Posterior cingulate gyrus (tissue), 11 donors: ENCODE data around the gene MILR1.

ENCODE experiments used
- DNase-seq, 10 donors: peaks; one replicate each; pipeline versions ENCODE4 v3.0.0 to v3.0.0-alpha.2; 2020 to 2021; ENCODE audit warnings: mixed read lengths in 3 of 10
- intact Hi-C: fragments of 100-400 bp; cut with DNase I; formaldehyde crosslinking; loops from one replicate; pipeline ENCODE4 v1.15.1; 2023

MILR1 gene

DNA sequence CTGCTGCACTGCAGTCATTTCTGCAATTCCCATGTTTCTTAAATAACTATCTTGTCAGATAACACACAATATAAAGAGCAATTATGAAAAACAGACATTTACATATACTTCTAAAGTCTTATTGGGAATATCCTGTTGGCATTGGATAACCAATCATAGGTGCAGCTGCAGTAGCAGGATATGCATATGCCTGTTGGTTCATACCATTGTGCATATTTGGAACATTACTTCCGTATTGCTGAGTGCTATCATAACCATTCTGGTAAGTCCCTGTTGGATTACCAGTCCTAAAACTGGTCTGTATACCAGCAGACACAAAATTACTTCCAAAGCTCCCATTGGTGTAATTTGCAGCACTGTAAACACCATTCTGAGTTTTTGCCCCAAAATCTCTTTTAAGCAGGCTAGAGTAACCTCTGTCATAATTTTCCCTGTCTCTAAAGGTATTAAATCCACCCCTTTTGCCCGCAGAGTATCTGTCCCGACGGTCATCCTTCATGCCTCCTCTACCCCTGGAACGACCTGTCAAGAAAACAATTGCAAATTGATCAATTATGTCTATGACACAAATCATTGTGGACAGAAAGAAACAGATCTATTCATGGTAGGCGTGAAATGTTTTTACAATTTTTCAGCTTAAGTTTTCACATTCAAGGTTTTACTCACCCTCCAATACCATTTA is 51.0 kb downstream of the MILR1 start:
- intact Hi-C loops, result no loop called here

DNA sequence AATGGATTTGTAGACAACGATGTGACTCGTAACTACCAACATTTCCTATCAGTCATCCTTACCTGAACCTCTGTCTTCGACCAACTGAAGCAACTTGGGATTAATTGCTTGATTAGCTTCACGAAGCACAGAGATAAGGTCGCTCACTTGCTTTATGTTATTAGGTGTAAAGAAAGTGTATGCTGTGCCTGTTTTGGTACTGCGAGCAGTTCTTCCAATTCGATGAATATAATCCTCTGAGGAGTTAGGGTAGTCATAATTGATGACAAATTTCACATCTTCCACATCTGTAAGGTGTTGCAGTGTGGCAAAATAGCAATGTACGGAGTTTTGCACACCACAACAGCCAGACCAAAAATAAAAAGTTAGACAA is 51.6 kb downstream of the MILR1 start:
- DNase-seq, result no peak
- intact Hi-C loops, result no loop called here

More for the DNA sequence above, 51.0 kb downstream of the MILR1 start:
- DNase-seq, result no peak

DNA sequence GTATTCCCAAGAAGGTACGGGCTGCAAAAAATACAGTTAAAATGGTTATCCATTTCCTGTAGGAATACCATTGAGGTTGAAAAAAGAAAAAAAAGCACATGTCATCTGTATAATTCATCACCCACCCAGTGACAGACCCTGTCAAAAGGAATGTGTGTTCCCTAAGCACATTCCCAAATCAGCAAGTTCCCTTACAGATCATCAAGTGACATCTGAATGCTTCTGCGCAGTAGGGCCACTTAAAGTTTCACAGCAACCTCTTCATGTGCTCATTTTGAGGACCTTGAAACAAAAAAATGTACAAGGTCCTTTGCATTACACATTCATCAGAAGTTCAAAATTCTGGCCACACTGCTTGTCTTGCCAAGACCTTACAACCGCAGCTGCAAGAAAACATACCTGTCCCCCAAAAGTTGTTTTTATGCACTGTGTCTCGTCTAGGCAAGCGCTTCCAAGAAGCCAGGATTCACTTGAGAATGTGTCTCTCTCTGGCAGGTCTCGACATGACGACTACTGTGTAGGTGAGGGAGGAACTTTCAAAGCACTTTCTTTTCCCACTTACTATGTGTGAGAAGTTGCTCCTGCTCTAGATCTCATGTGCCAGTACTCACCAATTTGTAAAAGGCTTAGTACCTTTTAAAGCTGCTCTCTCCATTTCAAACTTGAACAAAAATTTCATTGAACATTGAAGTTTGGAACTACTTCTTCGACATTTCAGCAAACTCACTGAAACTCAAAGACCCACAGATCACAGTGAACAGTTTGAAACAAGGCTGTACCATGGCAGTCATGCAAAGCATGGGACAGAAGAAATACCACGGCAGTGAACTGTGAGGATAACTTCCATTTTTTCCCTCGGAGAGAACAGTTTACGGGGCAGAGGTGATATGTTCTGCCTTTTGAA is 52.2 kb downstream of the MILR1 start:
- DNase-seq, result no peak
- intact Hi-C loops, result no loop called here

- intact Hi-C loops, result no loop called here
- DNase-seq, result no peak
Measured at GRCh38 chr17:64502021-64502420, 53.1 kb downstream of the MILR1 start.

DNA sequence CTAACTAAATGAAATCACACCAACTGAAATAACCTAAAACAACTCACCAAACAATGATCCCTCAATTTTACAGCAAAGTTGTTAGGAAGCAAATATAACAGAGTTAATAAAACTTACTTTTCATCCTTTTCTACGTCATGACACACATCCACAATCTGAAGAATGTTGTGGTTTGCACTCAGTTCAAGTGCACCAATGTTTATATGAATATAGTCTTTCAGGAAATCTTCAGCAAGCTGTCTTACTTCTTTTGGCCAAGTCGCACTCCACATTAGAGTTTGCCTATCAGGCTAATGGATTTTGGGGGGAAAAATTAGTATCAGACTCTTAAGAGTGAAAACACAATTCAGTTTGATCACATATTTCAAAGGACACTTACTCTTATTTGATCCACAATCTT is 53.9 kb downstream of the MILR1 start:
- intact Hi-C loops, result no loop called here
- no peak for DNase-seq

DNA sequence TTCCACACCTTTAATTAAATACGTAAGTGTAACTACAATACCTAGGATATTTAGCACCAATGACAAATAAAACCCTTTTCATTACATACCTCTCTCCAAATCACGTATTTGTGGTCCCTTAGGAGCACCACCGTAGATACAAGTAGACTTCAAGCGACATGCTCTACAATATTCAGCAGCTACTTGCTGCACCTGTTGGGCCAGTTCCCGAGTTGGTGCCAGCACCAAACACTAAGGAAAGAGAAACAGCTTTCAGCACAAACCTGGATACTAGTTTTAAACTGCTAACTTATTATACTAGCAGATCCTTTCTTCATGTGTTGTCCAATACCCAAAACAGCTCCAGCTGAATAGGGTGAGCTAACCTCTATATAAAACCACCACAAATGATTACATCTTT is 54.4 kb downstream of the MILR1 start:
- DNase-seq, result no peak
- intact Hi-C loops, result no loop called here

DNA sequence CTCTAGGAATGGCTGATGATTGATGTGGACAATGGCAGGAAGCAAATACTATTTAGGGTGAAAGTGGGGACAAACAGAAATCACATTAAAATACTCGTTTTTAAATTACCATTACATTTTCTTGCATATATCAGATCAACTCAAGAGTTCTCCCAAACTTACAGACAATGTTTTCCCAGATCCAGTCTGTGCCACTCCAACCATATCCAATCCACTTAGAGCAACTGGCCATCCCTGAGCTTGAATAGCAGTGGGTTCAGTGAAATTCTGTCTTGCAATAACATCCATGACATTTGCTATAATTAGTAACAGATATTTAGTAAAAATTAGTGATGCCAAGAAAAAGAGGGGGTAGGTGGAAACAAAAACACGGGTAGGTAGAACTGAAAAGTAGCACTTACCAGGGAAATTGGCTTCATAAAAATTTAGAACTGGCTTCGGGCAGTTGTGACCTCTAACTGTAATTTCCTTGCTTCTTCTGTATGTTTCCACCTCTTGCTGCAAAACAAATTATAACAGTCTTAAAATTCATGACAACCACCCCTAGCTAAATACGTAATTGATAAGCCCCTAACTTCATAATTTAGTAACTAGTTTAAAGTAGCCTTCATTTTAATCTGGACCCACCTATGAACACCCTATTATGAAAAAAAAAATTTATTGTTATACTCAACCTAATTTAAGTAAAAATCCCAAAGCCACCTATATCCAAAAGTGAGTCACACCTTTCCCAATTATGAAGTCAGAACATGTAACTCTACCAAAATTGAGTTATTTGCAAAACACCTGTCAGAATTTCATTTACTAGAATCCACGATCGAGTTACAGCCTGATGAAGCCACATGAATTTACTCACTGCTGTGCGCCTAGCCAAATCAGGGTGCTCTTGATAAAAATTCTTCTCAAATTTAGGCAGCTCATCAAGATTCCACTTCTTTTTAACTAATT is 55.2 kb downstream of the MILR1 start:
- intact Hi-C loops, result no loop called here
- no peak for DNase-seq

GRCh38 chr17:64504769-64505339 is 55.9 kb downstream of the MILR1 start:
- no peak for DNase-seq
- intact Hi-C loops, result loop anchor here (5.0 kb wide), 1 partner anchor 157 kb away; the partner anchor contains the start of gene SMURF2

DNA sequence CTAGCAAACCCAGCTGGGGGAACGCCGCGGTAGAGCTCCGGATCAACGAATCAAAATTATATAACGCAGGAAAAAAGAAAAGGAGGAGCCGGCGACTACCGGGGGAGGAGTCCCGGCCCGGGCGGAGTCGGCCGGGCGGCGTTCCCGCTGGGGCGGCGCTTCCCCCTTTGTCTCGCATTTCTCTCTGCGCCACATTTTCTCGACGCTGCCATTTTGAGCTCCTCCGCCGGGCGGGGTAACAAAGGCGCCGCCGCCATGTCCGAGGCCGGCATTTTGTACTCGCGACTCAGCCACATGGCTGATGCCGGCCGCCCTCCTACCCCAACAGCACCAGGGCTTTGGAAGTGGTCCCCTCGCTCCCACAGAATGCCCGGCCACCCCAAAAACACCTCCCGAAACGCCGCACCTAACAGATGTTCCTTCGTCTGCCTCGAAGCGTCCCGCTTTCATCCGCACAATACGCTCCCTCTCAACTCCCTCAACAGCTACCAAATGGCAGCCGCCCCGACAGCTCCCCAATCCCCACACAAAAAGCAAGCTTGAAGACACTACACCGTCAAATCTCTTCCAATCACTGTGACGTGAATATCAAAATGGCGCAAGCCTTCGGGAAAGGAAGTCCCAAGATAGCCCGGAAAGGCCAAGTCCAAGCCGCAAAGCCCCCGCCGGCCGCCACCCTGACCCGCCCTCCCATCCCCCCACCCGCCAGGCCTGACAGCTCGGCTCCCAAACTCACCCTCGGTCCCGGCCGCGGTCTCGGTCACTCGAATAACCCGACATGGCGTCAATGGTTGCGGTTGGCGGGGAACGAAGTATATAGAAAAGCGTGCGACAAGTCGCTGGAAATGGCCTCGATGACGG is 56.7 kb downstream of the MILR1 start:
- intact Hi-C loops, result loop anchor here (5.0 kb wide), 1 partner anchor 157 kb away; the partner anchor contains the start of gene SMURF2
- DNase-seq, result peak; percentile 83 to 98 (median 88)

DNA sequence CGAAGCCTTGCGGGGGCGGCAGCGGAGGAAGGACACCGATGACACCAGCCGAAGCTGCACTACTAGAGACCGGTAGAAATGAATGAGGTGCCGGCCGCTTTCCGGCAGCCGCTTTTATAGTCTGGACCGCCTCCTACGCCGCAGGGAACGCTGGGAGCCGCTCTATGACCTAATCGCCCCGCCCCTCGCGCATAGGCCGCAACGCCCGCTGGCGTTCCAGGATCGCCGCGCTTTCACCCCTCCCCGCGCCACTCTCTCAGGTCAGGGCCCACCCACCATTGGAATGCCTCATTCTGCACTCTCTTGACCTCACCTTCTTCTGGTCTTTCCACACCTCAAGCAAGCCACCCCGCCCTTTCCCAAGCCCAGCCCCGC is 57.3 kb downstream of the MILR1 start, which contains the start of gene DDX5:
DDX5 (minus strand) TSS at position 89 of the 375 bp plus-strand sequence. CDS start 170 bp downstream, outside the sequence.
- intact Hi-C loops, result loop anchor here (5.0 kb wide), 1 partner anchor 156 kb away; the partner anchor contains the start of gene SMURF2
- DNase-seq, result peak; percentile 94 to 99 (median 95)

DNA sequence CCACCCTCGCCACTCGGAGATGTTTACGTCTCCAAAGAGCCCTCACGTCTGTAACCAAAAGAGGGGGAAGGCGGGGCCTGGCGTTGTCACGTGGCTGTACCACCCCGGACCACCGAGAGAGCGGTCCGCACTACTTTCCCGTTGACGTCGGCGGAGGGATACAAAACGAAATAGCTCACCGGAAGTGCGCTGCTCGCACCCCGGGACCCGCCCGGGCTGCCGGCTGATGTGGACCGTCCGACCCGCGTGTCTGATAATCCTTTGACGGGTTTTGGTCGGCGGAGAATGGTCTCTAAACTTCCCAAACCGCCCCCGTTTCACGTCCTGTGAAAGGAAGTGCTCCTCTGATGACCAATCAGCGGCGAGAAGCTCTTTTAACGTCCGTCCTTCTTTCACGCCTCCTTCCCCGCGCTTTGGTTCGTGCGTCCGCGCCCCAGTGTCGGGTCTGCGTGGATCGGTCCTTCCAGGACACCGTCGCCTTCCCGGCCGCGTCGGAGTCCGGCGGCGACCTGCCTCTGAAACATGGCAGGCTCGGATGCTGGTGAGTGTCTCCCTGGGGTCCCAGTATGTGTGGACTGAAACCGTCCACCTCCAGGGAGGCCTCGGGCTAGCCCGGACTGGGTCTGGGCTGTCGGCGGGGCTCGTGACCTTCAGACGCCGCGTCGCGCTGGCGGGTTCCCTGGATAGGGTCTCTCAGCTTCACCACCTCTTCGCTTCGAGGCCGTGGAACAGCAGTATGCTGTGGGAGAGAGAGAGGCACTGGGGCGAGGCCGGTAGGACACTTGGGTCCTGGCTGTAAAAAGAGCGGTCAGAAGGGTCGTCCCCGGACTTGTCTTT is 57.9 kb downstream of the MILR1 start, which contains the start of gene CEP95:
CEP95 (plus strand) TSS at position 402 of the 837 bp plus-strand sequence; CDS start at position 523, 121 bp downstream.
- peak; percentile 87 to 99 (median 93) for DNase-seq
- intact Hi-C loops, result loop anchor here (5.0 kb wide), 1 partner anchor 156 kb away; the partner anchor contains the start of gene SMURF2

DNA sequence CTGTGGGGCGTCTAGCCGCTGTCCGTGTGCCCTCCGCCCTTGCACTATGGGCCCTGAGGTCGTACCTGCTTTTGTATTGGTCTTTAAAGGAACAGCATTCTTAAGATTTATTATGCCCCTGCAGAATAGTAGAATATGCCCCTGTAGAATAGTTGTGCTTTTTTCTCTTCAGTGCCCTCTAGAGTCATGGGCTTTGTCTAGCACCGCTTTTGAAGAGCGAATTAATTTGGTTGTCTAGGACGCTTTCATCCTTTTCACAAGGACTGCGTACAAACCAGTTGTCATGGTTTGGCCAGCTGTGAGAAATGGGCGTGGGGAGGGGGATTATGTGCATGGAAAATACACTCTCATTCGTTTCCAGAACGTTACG is 58.5 kb downstream of the MILR1 start:
- intact Hi-C loops, result loop anchor here (5.0 kb wide), 1 partner anchor 155 kb away; the partner anchor contains the start of gene SMURF2
- DNase-seq, result no peak

- DNase-seq, result no peak
- intact Hi-C loops, result loop anchor here (5.0 kb wide), 1 partner anchor 154 kb away; the partner anchor contains the start of gene SMURF2
Measured at GRCh38 chr17:64508683-64509082, 59.8 kb downstream of the MILR1 start.

GRCh38 chr17:64509179-64509578 is 60.3 kb downstream of the MILR1 start:
- DNase-seq, result no peak
- intact Hi-C loops, result loop anchor here (5.0 kb wide), 1 partner anchor 153 kb away; the partner anchor contains the start of gene SMURF2

GRCh38 chr17:64515419-64515818 is 66.5 kb downstream of the MILR1 start:
- intact Hi-C loops, result no loop called here
- no peak for DNase-seq

- DNase-seq, result no peak
- intact Hi-C loops, result no loop called here
Measured at GRCh38 chr17:64515829-64516228, 66.9 kb downstream of the MILR1 start.
